AG08395 (cell line): ENCODE measurements around the gene KDELR1.
A peak's percentile ranks its signal among the peaks of the same experiment; 100 is the strongest.

ENCODE experiments used
- DNase-seq: peaks from one replicate; pipeline ENCODE4 v3.0.0; 2012; ENCODE audit warnings: mixed read lengths, low spot score

Gene KDELR1

DNA sequence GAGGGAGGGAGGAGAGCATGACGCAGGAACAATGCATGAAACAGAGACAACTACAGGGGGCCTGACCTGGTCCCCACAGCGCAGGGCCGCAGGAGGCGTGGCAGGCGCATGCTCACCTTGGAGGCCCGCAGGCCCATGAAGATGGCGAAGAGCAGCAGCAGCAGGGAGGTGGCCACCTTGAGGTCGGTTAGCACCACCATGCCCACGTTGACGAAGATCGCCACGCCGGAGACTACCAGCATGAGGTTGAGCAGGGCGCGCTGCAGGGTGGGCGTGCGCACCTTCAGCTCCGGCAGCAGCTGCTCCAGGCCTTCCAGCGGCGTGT is 49.0 kb downstream of the KDELR1 start:
- DNase-seq = no peak

- DNase-seq = no peak
Measured at GRCh38 chr19:48341515-48342413, 49.6 kb downstream of the KDELR1 start.

DNA sequence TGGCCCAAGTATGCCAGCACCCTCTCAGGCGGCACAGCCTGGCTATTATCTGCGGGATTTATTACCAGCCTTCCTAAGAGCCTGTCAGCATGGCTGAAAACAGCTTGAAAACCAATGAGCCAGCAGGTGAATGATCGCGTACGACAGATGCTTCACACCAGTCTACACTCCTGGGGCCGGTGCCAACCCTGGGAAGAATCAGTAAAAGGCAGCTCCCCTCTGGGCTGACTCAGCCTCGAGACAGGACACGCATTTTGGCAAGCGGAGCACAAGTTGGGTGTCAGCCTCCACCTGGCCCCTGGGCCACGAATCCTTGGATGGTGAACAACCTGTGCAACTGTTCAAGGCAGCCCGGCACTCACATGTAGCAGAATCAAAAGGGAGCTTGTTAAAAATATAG is 50.4 kb downstream of the KDELR1 start:
- DNase-seq = no peak

- DNase-seq = no peak
Measured at GRCh38 chr19:48338802-48339503, 52.4 kb downstream of the KDELR1 start.

- DNase-seq = no peak
Measured at GRCh38 chr19:48338253-48338755, 53.0 kb downstream of the KDELR1 start.

- DNase-seq = peak; percentile 97
Measured at GRCh38 chr19:48333467-48334384, 57.6 kb downstream of the KDELR1 start.

GRCh38 chr19:48332662-48333466 is 58.5 kb downstream of the KDELR1 start:
- DNase-seq = peak; percentile 92
